ENCODE results near the gene SMIM8. TPM values are rescaled to one million over a fixed set of nuclear protein-coding genes. Genes with fewer than 3 reads are reported as not detected.

Gene SMIM8
- total and polyA plus RNA-seq, 10 of the 15 experiments (the other 5 are each of a cell fraction or from before 2014, with no cell fraction given): 6.2 to 45.8 (median 10.4) TPM

GRCh38 chr6:87342829-87343228 is 20.4 kb downstream of the SMIM8 start:
- intact Hi-C loops (cut with micrococcal nuclease; ENCODE audit: unreplicated experiment) (no loop called here), in situ Hi-C loops (cut with MboI) (no loop called here)
- Histone ChIP-seq H3K79me2 (ENCODE audit: control insufficient read depth, insufficient read depth, low read length) (no peaks in the 10 kb centered on the region), H3K4me1 (ENCODE audit: control insufficient read depth, insufficient read depth, low read length) (no peaks in the 10 kb centered on the region), H4K20me1 (ENCODE audit: control insufficient read depth, insufficient read depth) (no peaks in the 10 kb centered on the region), H3K4me3 (no peak overlapping the region), H3K4me2 (ENCODE audit: control insufficient read depth, insufficient read depth) (no peak overlapping the region), H3K27me3 (replicated peaks in 1 of 2; ENCODE audit: control insufficient read depth in 2 of 2, insufficient read depth in 2 of 2, low read length in 1 of 2) (no peaks in the 10 kb centered on the region), H3K27ac (ENCODE audit: control insufficient read depth, insufficient read depth) (no peak overlapping the region), H2AFZ (ENCODE audit: control insufficient read depth, low read depth, low read length) (no peak overlapping the region), H3K36me3 (ENCODE audit: control insufficient read depth in 2 of 2, insufficient read depth in 2 of 2, low read length in 1 of 2) (no peaks in the 10 kb centered on the region; a peak in 1 of 4 replicates), H3K9me3 (replicated peaks; ENCODE audit: control insufficient read depth, insufficient read depth, low read length) (no peaks in the 10 kb centered on the region), H3K9ac (ENCODE audit: control insufficient read depth, insufficient read depth, low read length) (no peak overlapping the region)
- ChIA-PET POLR2A (no interaction called here), RAD21 (ENCODE audit: unreplicated experiment) (no interaction called here), CTCF (interaction anchor here (1.5 to 2.2 kb wide), 2 partner anchors 21 to 263 kb away, joined by 6 to 7 read pairs; partner anchors contain the start of gene SMIM8), SMC1A (ENCODE audit: uncharacterized antibody, unreplicated experiment) (no interaction called here)
- no TSS peak for BruUV-seq (replicated peaks)
- ATAC-seq: no peak
- DNase-seq (ENCODE audit: low read depth, low spot score): no peak
- FAIRE-seq: no peak
- TF ChIP-seq CEBPB (IDR thresholded peaks at IDR 0.05; ENCODE audit: borderline replicate concordance in 1 of 2, low read depth in 2 of 2, low read length in 2 of 2) (no peak), E2F8 (IDR thresholded peaks at IDR 0.05; ENCODE audit: low read depth, partially characterized antibody) (no peak), RAD51 (IDR thresholded peaks at IDR 0.05) (no peak), ZBTB11 (CRISPR knock-in tag; IDR thresholded peaks at IDR 0.05) (no peak), SPI1 (IDR thresholded peaks at IDR 0.05; ENCODE audit: borderline replicate concordance, insufficient read depth, low read depth, low read length) (no peak), STAT1 (conservative IDR thresholded peaks at IDR 0.05) (no peak), RUNX3 (IDR thresholded peaks at IDR 0.05; ENCODE audit: low read length) (no peak), ETV6 (conservative IDR thresholded peaks at IDR 0.05 in 1 of 2, IDR thresholded peaks at IDR 0.05 in 1 of 2; ENCODE audit: borderline replicate concordance in 1 of 2, low read depth in 1 of 2) (no peak), PBX3 (IDR thresholded peaks at IDR 0.05; ENCODE audit: insufficient replicate concordance, low read depth, low read length) (no peak), MXI1 (IDR thresholded peaks at IDR 0.05; ENCODE audit: low read depth, low read length) (no peak), KLF5 (IDR thresholded peaks at IDR 0.05; ENCODE audit: partially characterized antibody) (no peak), FOS (IDR thresholded peaks at IDR 0.05; ENCODE audit: borderline replicate concordance, extremely low read depth, insufficient read length) (no peak), SUZ12 (IDR thresholded peaks at IDR 0.05; ENCODE audit: unreplicated experiment) (no peak), ZNF384 (IDR thresholded peaks at IDR 0.05; ENCODE audit: borderline replicate concordance, low read depth, low read length) (no peak), EP300 (IDR thresholded peaks at IDR 0.05; ENCODE audit: borderline replicate concordance in 1 of 2, control insufficient read depth in 1 of 2, low read depth in 2 of 2, low read length in 2 of 2) (no peak)

Measured in GM12878 (cell line).